OCI-LY7 (cell line): Measurements from ENCODE around the gene PLCL2.

Experiments
- CTCF ChIP-seq: fragments of 200-600 bp; sonication (generic); conservative IDR thresholded peaks from 2 replicates; pipeline ENCODE4 v1.5.1; 2014; ENCODE audit warnings: mild to moderate bottlenecking, antibody characterized with exemption, low read length, moderate library complexity, mixed read lengths
- EZH2phosphoT487 ChIP-seq: fragments of 200-600 bp; sonication (generic); IDR thresholded peaks from 2 replicates; pipeline ENCODE4 v1.6.1; 2018; ENCODE audit warnings: low read depth, borderline replicate concordance, mild to moderate bottlenecking, mixed run types, antibody characterized with exemption, low read length, moderate library complexity, mixed read lengths

GRCh38 chr3:17063596-17063995, 178.8 kb downstream of the PLCL2 start:
- TF ChIP-seq CTCF (no peak), EZH2phosphoT487 (no peak)
